Measurements from ENCODE around the gene UGT3A2.

DNA sequence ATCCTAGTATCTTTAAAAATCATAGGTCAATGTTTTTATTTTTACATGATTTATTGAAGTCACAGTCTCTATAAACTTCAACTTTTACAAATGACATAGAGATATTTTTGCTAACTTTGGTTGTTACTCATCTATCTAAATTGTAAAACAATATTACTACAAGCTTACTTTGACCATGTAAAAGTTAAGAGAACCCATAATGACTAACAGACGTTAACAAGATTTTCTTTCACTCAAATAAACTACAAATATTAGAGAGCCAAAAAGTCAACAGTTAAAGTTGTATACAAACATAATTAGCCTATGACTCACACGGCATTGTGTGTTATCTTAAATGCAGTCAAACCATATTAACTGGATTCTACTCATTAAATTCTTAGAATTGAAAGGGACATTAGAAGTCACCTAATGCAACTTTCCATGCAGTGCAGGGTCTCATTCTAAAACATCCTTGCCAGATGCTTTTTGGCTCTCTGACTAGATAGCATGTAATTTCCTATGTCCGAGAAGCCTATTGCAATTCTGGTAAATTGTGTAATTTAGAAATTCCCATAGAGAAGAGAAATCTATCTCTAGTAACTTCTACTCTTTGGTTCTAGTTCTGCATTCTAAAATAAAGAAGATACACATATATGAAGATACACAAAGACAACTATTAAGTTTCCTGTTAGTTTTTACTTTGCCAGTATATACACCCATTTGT lies 42.2 kb upstream of the UGT3A2 start:
- TF ChIP-seq POLR2AphosphoS5 (IDR thresholded peaks at IDR 0.05; ENCODE audit: low read depth, low read length): no peak
- TF ChIP-seq POLR2A (IDR thresholded peaks at IDR 0.05; ENCODE audit: low read depth, low read length): no peak
- no peak for TF ChIP-seq TAF1 (IDR thresholded peaks at IDR 0.05; ENCODE audit: low read depth, low read length)
- no peak for TF ChIP-seq PAX5 (IDR thresholded peaks at IDR 0.05; ENCODE audit: insufficient read depth, low read length, severe bottlenecking)

Measured in GM12891 (cell line).